ENCODE measurements around the gene NBL1. TPM values are rescaled to one million over a fixed set of nuclear protein-coding genes. Genes with fewer than 3 reads are reported as not detected.
"Not testable (repeated sequence)": the region's sequence is repeated elsewhere in the genome, so short reads cannot be mapped to it uniquely, and the experiment has no call there.

The NBL1 gene
- polyA plus RNA-seq, 12 donors: 22.3 to 103 (median 34.8) TPM; not detected in 1

DNA sequence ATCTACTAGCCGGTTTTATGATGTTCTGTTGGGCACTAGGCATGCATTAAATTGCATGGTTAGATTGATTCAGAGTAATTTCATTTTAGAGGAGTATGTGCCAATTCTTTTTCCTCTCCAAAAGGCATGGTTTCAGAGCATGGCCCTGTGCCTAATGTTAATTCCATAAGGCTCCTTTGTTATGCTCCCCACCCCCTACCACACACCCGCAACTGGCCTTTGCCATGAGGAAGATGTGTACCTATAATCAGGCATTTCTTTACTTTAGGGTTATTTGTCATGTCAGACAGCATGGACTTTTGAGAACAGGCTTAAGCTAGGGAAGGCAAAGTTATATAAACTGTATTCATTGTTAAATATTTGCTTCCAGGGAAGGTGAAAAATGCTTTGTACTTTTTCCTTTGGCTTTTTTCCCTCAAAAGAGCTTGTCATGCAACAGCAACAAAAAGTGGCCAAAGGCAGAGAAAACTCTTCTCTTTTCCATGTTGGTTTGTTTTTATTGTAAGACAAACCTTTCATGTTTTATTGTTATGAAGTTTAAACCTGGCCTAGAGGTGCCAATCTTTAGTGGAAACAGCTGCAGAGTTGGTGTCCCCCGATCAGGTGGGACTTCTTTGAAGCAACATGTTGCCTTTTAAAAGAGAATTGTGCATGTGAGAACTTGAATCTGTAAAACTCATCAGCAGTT lies 24.3 kb upstream of the NBL1 start:
- no peak for DNase-seq

DNA sequence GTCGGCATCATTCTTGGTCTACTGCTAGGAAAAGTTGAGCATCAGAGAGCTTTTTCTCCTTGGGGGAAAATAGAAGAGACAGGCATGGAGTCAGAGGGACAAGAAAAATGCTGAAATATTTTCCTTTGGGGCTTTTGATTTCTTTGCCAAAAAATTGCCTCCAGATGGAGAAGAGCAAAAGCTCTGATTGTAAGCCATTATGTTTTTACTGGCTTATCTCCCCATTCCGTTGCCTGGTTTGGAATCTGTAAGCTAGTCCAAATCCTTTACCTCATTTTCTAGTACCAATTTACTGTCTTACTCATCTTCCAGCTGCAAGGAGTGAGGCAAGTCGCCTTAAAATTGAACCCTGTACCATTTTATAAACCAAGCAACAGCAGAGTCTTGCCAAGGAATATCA lies 23.3 kb upstream of the NBL1 start:
- no peak for DNase-seq

DNA sequence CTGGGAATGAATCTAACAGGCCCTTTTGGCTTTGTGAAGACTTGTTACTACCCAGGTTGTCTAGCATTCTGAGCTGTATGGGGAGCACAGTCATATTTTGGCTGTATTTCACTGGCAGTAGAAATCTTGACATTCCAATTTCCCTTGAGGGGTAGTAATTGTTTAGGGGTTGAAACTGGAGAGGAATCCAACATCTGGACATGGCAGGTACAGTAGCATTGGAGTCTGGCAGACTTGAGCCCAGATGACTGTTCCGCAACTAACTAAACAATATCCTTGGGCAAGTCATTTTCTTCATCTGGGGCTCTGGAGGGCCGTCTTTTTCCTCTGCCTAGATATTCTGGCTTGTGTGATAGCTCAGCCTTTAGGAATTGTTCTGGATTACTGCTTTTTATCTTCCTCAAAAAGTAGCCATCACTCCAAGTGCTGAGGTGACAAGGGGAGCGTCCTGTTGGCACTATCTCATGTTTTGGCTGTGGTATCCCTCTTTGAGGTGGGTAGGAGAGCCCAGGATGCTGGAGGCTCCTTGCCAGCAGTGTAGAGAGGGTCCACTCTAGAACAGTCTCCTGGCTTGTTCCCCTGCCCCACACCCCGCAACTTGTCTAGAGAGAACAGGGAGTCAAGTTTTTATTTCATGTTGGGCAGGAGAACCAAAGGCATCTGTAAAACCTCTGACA lies 22.7 kb upstream of the NBL1 start:
- no peak for DNase-seq

DNA sequence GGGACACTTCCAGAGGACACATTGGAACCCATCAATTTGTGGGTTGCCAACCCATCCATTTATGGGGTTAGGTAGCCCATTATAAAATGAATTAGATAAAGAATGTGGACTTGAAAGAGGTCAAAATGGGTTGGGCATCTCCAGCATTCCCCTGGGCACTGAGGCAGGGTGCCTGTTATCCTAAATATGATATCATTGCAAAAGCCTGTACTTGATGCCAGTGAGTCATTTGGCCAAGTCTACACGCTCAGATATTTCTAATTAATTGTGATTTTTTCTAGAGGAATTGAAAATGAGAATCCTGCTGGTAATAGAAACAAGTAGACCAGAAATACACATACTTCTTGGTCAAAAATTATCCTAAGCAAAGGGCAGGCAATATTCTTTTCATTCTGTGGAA lies 21.9 kb upstream of the NBL1 start:
- DNase-seq: no peak

DNA sequence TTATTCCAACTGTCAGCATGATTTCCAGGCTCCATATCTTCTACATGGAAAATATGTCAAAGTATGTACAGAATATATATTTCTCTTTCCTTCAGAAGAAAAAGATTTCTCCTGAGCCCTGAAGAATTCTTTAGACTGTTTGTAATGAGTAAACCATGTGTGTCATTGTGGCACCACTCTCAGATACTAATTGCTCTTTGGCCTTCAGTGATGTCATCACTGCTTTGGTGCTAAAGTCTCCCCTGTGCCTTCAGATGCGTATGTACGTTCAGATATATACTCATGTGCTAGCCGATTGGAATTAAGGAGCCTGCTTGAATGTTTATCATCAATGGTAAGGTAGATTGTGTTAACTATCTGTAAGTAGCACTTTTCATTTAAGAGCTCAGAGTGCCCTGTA lies 20.6 kb upstream of the NBL1 start:
- no peak for DNase-seq

DNA sequence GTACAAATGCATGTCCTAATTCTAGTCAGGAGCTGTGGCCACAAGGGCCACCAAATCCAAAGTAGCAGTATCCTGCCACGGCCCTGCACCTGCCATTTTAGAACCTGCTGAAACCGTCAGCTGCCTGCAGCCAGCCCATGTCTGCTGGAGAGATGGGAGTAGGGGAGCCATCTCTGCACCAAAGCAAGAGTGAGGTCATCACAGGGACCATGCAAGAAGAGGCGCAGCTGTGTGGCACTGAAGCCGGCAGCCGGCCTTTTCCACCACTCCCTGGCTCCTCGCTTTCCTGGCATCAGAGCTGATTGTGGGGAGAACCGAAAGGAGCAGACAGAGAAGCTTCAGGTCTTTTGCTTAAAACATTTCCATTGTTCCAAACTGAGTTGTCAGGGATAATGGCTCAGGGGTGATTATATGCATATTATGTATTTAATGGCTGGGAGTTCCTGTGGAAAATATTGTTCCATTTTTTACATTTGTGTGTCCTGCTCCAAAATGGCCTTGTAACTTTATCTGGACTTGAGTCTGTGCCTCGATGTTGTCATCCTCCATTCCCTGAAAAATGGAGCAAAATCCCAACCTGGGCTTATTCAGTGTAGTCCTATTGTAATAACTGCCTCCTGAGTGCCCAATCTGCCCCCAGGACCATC lies 18.7 kb upstream of the NBL1 start:
- DNase-seq: peak; percentile 59

DNA sequence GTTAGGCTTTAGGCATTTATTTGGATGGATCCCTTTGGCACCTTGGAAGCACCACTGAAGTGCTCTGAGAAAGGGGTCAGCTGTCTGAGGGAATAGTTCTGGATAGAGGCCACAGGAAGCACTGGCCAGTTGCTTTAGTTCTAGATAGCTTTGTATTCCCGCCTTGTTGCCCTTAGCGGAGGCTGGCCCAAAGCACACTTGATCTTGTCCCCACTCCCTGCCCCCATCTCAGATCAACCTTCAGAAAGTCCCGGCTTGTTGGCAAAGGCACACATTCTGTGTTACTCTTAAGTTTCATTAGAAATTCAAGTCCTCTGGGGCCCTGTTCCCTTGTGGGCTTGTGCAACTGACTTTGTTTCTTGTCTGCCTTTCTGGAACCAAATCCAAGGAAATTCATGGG lies 15.2 kb upstream of the NBL1 start:
- DNase-seq: no peak

DNA sequence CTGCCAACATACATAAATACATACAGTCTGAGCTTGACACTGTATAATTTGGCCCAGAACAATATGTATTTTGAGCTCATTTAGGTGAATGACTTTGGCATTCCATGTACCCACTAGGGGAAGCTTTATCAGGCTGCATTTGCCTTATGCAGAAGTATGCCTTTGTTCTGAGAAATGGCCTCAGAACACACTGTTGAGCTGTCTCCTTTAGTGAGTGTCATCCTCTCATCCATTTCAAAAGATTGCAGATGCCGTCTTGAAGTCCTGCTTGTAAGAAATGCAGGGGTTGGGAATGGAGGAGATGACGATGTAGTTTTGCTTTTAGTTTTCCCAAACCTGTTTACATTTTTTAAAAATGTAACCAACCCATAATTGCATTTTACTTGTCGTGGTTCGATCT lies 14.8 kb upstream of the NBL1 start:
- no peak for DNase-seq

DNA sequence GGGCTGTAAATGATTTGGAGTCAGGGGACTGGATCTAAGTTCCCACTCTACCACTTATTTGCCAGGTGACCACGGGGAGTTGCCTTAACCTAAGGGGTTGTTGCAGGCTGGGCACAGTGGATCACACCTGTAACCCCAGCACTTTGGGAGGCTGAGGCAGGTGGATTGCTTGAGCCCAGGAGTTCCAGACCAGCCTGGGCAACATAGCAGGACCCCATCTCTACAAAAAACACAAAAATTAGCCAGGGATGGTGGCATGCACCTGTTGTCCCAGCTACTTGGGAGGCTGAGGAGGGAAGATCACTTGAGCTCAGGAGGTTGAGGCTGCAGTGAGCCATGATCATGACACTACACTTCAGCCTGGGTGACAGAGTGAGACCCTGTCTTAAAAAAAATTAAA lies 13.9 kb upstream of the NBL1 start:
- not testable (repeated sequence) for DNase-seq

DNA sequence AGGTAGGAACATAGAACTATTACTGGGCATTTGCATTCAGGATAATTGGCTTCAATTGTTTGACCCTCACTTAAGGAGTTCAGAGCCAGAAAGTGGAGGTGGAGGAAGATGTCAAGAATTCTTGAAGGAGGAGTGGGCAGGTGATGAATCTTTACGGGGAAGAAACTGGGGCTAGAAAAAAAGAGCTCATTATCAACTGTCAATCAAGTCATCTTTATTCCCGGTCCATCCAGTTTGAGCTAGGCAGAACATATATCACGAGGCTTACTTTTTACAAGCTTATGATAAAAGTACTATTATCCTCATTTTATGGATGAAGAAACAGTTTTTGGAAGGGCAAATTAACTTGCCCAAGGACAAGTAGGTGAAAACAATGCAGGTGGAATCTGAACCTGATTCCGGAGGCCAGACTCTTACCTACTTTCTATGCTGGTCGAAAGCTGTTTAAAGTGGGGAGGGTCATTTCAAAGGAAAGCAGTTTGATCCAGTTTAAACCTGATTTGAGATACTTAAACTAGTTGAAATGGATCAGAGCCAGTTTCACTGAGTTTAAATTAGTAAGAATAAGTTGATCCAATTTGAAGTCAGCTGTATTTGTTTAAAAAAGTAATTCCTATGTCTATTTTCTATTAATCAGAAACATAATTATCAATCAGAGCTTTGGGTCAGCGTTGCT lies 13.3 kb upstream of the NBL1 start:
- DNase-seq: no peak

DNA sequence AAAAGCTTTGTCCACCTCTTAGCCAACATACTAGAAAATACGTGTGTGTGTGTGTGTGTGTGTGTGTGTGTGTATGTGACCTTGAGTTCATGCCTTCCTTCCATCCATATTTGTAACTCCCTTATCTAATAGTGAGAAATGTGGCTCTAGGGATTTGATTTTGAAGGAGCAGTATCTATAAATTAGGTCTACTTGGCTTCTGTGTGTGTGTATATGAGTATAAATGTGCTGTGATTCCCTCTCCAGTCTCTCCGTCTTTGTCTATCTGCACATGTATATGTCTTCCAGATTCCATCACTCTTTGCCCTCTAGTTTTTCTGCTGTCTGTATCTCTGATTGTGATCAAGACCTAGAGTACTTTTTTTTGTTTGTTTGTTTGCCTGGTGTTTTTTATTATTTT lies 11.9 kb upstream of the NBL1 start:
- no peak for DNase-seq

DNA sequence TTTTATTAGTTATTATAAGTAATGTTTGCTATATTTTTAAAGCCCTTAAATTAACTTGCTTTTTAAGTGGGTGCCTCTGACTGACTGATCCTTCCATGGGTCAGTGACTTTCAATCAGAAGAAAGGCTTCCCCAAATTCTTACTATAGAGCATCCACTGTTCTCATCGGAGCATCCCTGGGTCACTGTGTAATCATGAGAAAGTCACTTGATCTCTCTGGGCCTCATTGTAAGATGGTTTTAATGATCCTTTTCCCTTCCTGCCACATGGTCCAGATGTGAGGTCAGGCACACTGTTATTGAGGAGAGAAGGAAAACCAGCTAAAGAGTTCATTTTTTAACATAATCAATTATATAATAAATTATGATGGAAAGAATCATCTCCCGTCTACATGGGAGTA lies 11.0 kb upstream of the NBL1 start:
- DNase-seq: no peak

DNA sequence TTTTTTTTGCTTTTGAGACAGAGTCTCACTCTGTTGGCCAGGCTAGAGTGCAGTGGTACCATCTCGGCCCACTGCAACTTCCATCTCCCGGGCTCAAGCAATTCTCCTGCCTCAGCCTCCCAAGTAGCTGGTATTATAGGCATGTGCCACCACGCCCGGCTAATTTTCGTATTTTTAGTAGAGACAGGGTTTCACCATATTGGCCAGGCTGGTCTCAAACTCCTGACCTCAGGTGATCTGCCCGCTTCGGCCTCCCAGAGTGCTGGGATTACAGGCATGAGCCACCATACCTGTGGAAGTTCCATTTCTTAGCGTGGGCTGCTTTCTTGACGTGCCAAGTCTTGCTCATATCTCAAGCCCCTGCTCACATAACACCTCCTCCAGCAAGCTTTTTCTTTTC lies 9.0 kb upstream of the NBL1 start:
- not testable (repeated sequence) for DNase-seq

DNA sequence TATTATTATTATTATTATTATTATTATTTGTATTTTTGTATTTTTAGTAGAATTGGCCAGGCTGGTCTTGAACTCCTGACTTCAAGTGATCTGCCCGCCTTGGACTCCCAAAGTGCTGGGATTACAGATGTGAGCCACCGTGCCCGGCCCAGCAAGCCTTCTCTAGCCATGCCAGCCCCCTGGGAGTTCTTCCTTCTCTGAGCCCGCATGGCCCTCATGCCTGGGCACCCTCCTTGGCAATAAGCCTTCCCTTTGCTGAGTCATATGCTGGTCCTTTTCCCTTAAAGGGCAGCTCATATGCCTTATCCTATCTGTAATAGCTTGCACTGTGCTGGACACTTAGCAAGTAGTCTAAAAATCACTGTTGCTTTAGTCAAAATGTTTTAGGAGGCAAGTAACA lies 8.5 kb upstream of the NBL1 start:
- DNase-seq: no peak

DNA sequence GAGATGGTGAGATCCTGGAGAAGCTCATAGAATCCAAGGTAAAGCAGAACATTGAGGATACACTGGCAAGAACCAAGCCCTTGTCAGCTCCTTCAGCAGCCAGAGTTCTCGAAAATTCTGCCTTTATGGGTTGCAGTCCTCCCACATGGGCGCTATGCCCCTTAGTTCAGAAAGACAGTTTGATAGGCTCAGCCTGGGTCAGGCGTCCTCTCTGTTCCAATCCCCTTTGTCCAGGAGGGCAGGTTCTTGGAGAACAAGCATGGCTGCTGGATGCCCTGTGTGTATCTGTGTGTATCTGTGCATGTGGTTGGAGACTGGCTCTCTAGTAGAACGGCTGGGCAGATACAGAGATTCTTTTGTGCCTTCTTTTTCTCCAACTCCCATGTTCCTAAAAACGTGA lies 8.0 kb upstream of the NBL1 start:
- DNase-seq: no peak

DNA sequence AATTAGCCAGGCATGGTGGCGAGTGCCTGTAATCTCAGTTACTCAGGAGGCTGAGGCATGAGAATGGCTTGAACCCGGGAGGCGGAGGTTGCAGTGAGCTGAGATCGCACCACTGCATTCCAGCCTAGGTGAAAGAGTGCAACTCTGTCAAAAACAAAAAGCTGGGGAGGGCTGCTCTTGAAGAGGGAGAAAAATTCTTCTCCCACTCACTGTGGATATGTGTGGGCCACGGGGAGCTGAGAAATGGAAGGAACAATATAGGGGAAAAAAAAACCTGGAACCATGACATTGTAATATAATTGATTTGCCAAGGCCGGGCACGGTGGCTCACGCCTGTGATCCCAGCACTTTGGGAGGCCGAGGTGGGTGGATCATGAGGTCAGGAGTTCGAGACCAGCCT lies 7.4 kb upstream of the NBL1 start:
- DNase-seq: not testable (repeated sequence)

DNA sequence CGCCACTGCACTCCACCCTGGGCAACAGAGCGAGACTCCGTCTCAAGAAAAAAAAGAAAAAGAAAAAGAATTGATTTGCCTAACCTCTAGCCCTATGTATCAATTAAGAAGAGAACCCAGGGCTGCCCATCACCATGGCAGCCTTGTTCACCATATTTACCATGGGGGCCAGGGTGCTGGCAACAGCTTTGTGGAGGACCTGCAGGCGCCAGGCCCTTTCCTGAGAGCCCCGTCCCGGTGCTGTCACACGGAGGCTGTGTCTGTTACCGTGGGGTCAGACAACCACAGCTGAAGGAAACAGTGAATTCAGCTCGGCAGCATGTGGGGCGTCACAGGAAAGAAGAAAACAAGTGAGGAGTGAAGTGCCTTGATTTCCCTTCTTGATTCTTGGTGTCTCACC lies 6.5 kb upstream of the NBL1 start:
- DNase-seq: no peak

DNA sequence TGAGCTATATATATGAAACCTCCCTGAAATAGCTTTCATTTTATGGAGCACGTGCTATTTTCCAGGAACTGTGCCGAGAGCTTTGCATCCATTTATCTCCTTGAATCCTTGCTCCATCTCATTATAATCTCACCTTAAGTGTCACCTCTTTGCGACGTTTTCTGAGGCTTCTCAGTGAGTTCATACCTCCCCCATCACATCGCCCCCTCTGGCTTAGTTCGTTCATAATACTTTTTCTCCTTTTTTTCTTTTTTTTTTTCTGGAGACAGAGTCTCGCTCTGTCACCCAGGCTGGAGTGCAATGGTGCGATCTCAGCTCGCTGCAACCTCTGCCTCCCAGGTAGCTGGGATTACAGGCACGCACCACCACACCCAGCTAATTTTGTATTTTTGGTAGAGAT lies 4.9 kb upstream of the NBL1 start:
- DNase-seq: not testable (repeated sequence)

DNA sequence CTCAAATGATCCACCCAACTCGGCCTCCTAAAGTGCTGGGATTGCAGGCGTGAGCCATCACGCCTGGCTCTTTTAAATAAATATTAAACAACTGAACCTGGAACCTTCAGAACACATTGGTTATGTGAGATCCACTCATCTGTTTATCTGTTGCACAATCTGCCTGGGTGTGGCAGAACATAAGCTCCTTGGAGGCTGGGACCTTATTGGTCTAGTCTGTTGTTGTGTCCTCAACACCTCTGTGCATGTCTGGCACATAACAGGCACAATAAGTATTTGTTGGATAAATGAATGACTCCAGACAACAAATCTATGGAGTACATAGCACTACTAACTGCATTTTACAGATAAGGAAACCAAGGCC lies 4.1 kb upstream of the NBL1 start:
- no peak for DNase-seq

DNA sequence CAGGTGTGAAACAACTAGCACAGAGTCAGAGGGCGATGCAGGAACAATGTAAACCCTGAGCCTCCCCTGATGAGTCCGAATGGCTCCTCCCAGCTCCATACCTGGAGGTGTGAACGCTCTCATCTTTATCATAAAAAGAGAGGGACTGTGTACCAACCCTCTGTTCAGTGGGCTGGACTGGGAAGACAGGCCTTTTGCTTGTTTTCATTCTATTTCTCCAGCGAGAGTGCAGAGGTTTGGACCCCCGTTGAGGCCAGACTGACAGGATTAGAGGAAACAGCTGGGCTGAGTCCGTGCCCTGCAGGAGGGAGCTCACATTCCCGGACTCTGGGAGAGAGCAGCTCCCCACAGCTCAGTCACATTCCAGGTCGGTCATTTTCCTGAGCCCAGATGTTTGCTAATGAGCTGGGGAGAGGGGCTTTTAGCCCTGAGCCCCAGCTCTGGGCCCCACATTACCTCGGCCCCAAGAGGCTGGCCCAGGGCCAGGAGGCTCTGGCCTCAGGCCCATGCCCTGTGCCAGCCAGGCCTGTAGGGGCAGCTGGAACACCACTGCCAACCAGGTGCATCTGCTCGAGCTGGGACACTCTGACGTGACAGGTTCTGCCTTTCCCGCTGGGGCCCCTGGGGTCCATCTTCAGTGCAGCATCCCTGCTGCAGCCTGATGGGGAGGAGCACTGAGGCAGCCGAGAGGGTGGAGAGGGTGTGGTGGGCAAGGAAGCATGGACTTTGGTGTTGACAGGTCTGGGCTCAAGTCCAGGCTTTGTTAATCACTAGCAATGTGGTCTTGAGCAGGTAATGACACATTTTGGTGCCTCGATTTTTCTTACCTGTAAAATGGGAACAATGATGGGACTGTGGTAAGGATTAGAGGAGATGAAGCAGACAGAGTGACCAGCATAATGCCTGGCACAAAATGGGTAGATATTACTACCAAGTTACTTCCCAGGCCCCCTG lies 3.5 kb upstream of the NBL1 start:
- no peak for DNase-seq

DNA sequence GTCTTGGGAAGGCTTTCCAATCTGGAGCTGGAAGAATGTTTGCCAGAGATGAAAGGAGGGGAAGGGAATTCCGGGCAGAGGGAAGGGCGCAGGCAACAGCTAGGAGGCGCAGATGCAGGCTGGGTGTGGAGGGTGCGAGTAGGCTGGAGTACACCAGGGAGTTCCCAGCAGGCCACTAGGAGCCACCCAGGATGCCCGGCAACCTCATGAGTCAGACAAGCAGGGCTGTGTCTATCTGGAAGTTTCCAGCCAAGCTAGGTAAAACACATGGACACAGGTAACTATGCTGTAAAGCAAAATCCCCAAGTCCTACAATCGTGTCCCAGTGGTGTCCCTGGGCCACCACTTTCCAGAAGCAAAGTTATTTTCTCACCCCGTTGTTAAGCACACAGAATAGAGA lies 990 bp upstream of the NBL1 start:
- no peak for DNase-seq

DNA sequence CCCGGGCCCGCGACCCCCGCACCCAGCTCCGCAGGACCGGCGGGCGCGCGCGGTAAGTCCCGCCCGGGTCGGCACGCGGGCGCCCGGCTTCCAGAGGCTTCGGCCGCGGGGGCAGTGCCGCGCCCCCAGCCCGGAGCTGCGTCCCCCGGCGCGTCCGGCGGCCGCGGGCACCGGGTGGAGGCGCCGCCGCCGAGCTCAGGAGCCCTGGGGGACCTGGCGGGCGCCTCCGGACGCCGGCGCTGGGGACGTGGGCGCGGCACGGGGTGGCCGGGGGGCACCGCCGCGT lies 227 bp downstream of the NBL1 start:
- no peak for DNase-seq

All from muscle of arm (tissue), 12 donors.